Breast epithelium (tissue), 3 donors: ENCODE results near the gene TUBA4B.

Experiments used
- CTCF ChIP-seq, 3 donors: fragments of 450-650 bp; IDR thresholded peaks; one replicate each; pipeline ENCODE4 v1.5.1; 2016 to 2017; ENCODE audit warnings: antibody characterized with exemption in 3 of 3, mild to moderate bottlenecking in 3 of 3, moderate library complexity in 3 of 3
- POLR2A ChIP-seq: fragments of 450-650 bp; IDR thresholded peaks from one replicate; pipeline ENCODE4 v1.6.1; 2016; ENCODE audit warnings: antibody characterized with exemption, mild to moderate bottlenecking, moderate library complexity
- POLR2AphosphoS5 ChIP-seq, 3 donors: sonication (generic); formaldehyde crosslinking; IDR thresholded peaks; one replicate each; pipeline ENCODE4 v1.6.1; 2017; ENCODE audit warnings: antibody characterized with exemption in 3 of 3

DNA sequence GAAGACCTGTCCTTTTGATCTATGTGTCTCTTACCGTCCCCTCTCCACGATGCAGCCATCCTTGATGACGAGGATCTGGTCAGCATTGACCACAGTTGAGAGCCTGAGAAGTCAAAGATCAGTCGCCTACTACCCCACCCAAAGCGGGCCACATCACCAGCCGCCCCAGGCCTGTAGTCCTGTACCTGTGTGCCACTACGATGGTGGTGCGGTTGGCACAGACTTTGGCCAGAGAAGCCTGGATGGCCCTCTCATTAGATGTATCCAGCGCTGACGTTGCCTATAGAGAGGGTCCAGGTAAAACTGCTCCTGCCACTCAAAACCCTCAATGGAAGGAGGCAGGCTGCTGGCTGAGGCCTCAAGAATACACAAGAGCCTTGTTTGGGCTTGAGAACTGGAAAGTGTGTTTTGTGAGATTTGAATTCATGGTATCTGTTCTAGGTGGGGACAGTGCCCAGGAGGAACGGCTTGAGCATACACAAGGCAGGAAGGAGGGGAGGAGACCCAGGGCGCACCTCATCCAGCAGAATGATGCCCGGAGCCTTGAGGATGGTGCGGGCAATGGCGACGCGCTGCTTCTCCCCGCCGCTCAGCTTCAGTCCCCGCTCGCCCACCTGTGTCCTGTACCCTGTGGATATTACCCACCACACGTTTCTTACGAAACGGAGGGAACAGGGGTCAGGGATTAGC lies 42.7 kb upstream of the TUBA4B start:
- TF ChIP-seq CTCF (IDR thresholded peaks at IDR 0.05), result no peak
- no peak for TF ChIP-seq POLR2A
- TF ChIP-seq POLR2AphosphoS5 (IDR thresholded peaks at IDR 0.05), result no peak
